T-helper 9 cell (primary cell): ENCODE results near the gene SHISA6.
"Not testable (repeated sequence)": the region's sequence is repeated elsewhere in the genome, so short reads cannot be mapped to it uniquely, and the experiment has no call there.

Source experiments
- DNase-seq: peaks from one replicate; pipeline ENCODE4 v3.0.0-alpha.2; 2020

The SHISA6 gene

GRCh38 chr17:11267999-11268575 is 27.1 kb downstream of the SHISA6 start:
- DNase-seq = no peak

DNA sequence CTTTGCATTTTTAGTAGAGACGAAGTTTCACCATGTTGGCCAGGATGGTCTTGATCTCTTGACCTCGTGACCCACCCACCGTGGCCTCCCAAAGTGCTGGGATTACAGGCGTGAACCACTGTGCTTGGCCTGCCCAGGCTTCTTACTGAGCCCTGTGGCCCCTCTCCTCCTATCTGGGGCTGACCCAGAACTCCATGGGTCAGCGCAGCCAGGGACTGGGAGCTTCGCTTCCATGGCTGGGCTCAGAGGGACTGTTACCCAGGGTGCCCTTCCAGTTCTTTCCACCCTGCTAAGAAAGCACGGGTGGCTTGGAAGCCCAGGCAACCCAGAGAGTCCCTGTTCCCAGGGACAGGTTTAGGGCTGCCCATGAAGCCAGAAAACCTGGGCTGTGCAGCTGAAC is 28.2 kb downstream of the SHISA6 start:
- DNase-seq = no peak

GRCh38 chr17:11272191-11272590 is 31.2 kb downstream of the SHISA6 start:
- no peak for DNase-seq

DNA sequence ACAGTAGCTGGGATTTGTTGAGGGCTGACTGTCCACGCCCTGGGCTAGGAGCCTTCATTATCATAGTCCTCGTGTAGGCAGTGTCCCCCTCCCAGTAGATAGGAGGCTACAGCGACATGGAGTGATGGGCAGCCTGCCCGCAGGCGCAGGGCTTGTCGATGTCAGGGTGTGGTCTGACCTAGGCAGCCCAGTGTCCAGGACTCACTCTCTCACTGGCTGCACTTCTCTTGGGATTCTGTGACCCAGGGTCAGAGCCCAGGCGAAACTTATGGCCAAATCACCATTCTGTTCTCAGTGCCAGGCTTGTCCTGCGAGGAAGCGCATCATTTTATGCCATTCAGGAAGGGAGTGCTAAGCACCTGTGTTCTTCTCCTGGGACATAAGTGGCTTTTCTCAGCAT is 32.6 kb downstream of the SHISA6 start:
- DNase-seq = no peak

- no peak for DNase-seq
Observed at GRCh38 chr17:11274106-11274505, 33.1 kb downstream of the SHISA6 start.

DNA sequence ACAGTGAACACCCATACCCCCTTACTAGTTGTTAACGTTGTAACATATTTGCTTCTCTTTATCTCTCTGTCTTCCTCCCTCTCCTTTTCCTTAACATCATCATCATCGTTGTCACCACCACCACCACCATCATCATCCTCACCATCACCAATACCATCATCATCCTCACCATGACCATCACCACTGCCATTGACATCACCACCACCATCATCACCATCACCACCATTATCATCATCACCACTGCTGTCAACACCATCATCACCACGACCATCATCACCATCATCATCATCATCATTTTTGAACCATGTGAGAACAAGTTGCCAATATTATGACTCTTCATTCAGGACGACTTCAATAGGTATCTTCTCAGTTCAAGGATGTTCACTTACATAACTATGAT is 35.5 kb downstream of the SHISA6 start:
- no peak for DNase-seq

- no peak for DNase-seq
Observed at GRCh38 chr17:11278186-11278991, 37.4 kb downstream of the SHISA6 start.

DNA sequence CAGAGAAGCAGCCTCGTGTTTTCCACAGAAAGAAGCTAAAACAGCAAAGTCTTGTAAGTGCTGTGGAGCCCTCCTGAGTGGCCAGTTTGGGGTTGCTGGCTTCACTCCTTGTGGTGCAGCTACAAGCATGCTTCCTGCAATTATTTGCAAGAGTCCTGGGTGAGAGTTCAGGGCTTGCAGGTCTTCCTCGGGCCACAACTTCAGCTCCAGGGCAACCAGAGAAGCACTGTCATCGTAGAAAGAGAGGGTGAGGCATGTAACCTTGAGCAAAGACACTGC is 37.9 kb downstream of the SHISA6 start:
- DNase-seq = no peak

DNA sequence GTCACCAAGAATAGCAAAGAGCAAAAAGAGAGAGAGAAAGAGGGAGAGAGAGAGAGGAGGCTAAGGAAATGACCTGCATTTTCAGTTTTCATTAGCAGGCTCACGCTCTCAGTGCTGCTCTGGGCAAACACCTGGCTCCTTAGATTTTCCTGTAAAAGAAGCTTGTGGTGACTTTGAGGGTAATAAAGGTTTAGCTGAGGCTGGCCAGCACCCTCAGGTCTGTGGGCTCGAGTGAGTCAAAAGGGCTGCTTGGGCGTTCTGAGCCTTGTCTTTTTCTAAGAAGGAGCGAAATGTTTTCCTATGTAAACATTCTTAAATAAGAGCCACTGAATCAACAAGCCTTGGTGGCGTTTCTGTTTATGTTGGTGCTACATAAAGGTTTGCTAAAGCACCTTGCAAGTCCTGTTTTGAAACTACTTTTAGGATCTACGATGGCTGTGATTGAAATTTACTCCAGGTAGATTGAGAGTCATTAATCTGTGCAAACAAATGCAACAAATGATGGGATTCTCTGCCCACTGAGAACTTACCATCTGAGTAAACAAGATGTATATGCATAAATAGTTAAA is 38.8 kb downstream of the SHISA6 start:
- DNase-seq = no peak

DNA sequence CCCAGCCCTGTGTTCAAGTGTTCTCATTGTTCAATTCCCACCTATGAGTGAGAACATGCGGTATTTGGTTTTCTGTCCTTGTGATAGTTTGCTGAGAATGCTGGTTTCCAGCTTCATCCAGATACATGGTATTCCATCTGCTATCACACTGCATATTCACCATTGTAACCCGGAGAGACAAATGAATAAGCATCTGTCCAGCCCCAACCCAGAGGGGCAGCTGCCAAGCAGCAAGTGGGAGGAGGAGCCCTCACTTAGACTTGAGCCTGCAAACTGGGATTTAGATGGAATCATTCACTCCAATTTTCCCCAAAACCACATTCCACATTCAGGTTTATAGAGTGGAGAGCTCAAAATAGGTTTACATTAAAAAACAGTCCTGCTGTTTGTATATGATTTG is 41.6 kb downstream of the SHISA6 start:
- no peak for DNase-seq

DNA sequence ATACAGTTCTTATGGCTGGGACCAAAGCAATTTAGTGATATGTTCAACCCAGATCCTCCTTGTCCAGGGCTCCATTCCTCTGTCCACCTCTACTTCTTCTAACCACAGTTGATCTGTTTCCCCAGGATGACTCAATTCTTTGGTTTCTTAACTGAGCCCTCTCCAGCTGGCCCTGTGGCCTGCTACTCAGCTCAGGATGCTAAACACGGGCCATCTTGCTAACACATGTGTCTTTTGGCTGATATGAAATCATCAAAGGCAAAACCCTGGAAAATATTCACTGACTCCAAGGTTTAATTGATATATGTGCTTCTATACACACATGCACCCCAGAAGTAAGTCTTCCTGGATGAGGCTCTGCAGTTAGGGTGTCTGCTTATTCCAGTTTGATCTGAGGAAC is 43.8 kb downstream of the SHISA6 start:
- no peak for DNase-seq

DNA sequence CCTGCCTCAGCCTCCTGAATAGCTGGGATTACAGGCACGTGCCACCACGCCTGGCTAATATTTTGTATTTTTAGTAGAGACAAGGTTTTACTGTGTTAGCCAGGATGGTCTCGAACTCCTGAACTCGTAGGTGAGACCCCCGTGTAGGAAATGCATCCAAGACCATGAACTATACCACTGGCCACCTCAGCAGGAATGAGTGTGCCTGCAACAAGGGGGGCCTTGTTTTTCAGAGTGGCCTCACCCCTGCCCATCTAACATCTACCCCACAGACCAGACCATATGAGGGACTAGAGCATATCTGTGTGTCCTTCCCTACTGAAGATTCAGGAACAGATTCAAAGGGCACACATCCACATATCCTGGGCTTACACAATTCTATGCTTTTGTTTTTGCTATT is 44.9 kb downstream of the SHISA6 start:
- no peak for DNase-seq

GRCh38 chr17:11287791-11288190 is 46.8 kb downstream of the SHISA6 start:
- no peak for DNase-seq

GRCh38 chr17:11290814-11291213 is 49.8 kb downstream of the SHISA6 start:
- DNase-seq = no peak

- no peak for DNase-seq
Observed at GRCh38 chr17:11292491-11292890, 51.5 kb downstream of the SHISA6 start.

DNA sequence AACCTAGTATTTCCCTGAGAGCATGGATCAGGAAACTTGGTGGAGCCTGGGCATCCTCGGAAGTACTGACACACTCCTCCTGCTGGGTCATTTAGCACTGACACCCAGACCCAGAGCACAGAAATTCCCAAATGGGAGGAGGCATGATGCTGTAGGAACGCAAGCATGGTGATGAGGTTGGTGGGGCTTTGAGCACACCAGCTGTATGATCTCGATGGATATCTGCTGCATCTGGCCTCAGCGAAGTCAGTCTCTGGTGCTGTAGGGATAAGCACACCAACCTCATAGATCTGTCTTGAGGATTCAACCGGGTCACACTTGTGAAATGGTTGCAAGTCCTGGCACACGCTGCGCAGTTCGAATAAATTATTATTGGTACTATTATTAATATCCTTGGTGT is 52.5 kb downstream of the SHISA6 start:
- DNase-seq = no peak

DNA sequence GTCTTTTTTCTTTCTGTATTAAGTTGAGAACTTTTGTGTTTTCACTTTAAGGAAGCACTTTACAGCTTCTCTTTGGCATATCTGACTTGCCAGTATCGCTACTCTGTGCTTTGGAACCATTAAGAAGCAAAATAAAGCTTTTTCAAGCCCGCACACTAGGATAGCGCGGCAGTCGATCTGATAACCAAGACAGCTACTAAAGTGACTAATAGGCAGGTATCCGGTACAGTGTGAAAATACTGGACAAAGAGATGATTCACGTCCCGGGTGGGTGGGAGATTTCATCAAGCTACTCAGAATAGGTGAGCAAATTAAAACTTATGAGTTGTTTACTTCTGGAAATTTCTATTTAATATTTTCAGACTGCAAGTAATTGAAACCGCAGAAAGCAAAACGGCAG is 53.8 kb downstream of the SHISA6 start:
- no peak for DNase-seq

DNA sequence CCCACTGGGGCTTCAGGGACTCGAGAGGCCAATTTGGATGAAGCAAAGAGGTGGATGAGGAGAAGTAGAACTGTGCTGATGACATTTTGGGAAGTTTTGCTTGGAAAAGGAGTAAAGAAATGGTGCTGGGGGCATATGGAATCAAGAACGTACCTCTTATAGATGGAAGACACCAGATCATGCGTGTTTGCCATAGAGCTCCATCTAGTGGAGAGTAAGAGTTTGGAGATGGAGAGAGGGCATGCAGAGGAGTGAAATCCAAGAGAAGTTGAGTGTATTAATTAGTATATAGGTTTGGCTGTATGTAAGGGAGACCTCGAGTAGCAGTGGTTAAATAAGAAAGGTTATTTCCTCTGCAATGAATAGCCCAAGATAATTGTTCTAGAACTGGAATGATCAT is 56.0 kb downstream of the SHISA6 start:
- DNase-seq = no peak

DNA sequence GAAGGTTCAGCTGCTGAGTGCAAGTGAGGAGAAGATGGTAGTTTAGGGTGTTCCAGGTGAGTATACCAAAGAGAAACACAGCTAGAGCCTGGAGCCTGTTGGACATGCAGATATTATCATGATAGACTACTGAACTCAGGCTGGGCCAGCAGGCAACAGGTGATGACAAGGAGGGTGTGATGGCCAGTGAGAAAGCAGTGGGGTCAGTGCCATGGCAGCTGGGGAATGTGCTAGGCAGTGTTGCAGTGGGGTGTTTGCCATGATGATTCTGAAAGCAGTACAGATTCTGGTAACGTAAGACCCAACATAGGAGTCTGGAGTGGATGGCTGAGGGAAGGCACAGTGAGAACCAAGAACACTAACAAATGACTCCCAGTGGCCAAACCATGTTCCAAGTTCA is 57.4 kb downstream of the SHISA6 start:
- DNase-seq = no peak

DNA sequence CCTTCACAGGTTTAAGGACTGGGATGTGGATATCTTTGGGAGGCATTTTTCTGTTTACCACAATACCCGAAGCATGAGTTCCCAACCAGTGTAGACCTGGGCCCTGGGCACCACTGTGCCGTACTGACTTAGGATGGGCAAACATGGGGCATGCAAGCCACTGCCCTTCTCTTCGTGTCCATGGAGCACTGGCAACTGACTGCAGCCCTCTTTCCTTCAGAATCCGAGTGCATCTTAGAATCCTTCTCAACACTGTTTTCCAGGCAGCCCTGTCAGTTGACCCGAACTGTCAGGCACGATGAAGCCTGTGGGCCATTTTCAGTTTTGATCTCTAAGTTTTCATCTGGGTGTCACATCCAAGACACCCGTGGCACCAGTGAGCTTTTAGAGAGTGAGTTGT is 59.2 kb downstream of the SHISA6 start:
- no peak for DNase-seq

DNA sequence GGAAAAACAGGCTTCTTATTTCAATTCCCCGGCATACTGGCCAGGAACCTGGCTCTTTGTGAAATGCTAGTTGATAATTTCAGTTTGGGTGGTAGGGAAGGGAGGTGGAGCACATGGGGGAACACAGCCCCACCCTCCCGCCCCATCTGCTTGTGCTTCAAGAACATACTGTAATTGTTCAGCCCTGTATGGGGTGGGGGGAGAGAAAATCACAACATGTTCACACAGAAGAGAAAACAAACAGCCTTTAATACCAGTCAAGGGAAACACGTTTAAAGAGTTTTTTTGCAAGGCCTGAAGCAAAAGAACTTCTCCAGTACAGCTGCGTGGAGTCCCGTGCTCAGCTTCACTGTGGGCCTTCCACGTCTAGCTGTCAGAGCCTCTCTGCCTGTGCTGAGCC is 59.7 kb downstream of the SHISA6 start:
- no peak for DNase-seq

GRCh38 chr17:11301874-11302273 is 60.9 kb downstream of the SHISA6 start:
- DNase-seq = not testable (repeated sequence)

DNA sequence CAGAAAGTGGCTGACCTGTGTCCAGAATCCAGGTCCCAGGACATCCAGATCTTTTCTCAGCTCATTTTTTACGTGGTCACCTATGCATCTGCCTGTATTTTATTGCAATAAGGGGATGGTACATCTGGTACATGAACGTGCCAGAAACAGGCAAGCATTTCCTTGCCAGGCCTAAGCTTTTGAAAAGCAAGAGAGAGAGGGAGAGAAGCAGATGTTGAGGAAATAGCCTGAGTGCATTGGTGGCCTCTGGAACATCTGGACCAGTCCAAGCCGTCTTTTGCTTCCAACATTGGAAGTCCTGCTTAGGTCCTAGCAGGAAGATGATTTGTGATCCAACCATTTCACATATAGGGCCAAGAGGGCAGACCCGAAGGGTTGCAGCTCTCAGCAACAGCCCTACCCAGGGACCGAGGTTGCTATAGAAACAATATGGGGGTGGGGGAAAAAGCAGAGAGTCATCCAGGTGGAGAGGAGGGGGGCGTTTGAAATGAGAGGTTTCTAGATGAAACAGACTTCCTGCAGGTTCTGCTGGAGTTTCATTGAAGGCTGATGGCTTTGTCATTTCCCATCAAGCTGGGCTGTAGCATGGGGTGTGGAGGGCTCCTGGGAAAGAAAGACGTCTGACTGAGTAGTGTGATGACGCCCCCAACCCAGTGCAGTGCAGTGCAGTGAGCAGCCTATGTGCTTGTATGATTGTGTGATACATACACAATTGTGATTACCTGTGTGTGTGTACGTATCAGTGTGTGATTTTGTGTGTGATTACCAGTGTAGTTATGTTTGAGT is 61.6 kb downstream of the SHISA6 start:
- DNase-seq = no peak
